HepG2 (cell line): ENCODE results near the gene CNFN. TPM values are rescaled to one million over a fixed set of nuclear protein-coding genes. Genes with fewer than 3 reads are reported as not detected.

ENCODE experiments used
- ATM ChIP-seq: fragments of 450-650 bp; IDR thresholded peaks from 2 replicates; pipeline ENCODE4 v1.7.1; 2017; ENCODE audit warnings: mild to moderate bottlenecking, borderline replicate concordance
- BHLHE40 ChIP-seq: IDR thresholded peaks from 2 replicates; pipeline ENCODE4 v1.6.1; 2011; ENCODE audit warnings: low read length, improper control_type of control experiment
- DNMT1 ChIP-seq: sonication (generic); formaldehyde crosslinking; IDR thresholded peaks from 2 replicates; pipeline ENCODE4 v1.5.1; 2020; ENCODE audit warnings: mild to moderate bottlenecking, missing genetic modification reagents
- ESRRA ChIP-seq: sonication (generic); formaldehyde crosslinking; IDR thresholded peaks from 2 replicates; pipeline ENCODE4 v1.5.1; 2020; ENCODE audit warnings: mild to moderate bottlenecking, low read depth, missing genetic modification reagents
- FOXJ3 ChIP-seq: sonication (generic); formaldehyde crosslinking; IDR thresholded peaks from 2 replicates; pipeline ENCODE4 v1.4.0; 2020; ENCODE audit warnings: missing genetic modification reagents, mild to moderate bottlenecking, borderline replicate concordance
- KAT8 ChIP-seq: IDR thresholded peaks from 2 replicates; pipeline ENCODE4 v1.6.1; 2016; ENCODE audit warnings: missing genetic modification reagents, missing compliant biosample characterization
- NFE2L1 ChIP-seq: sonication (generic); formaldehyde crosslinking; IDR thresholded peaks from 2 replicates; pipeline ENCODE4 v1.4.0; 2020; ENCODE audit warnings: missing genetic modification reagents, mild to moderate bottlenecking, borderline replicate concordance
- SAP130 ChIP-seq: IDR thresholded peaks from 2 replicates; pipeline ENCODE4 v1.6.1; 2016; ENCODE audit warnings: low read depth
- SMC3 ChIP-seq: IDR thresholded peaks from 2 replicates; pipeline ENCODE4 v1.6.1; 2011; ENCODE audit warnings: low read length, improper control_type of control experiment
- ZC3H4 ChIP-seq: sonication (generic); formaldehyde crosslinking; IDR thresholded peaks from 2 replicates; pipeline ENCODE4 v1.4.0; 2020; ENCODE audit warnings: missing genetic modification reagents, borderline replicate concordance
- ZFP62 ChIP-seq: sonication (generic); formaldehyde crosslinking; IDR thresholded peaks from 2 replicates; pipeline ENCODE4 v1.4.0; 2020; ENCODE audit warnings: missing genetic modification reagents
- ZNF205 ChIP-seq: IDR thresholded peaks from 2 replicates; pipeline ENCODE4 v1.6.1; 2018; ENCODE audit warnings: missing biosample characterization, missing genetic modification reagents
- ZNF260 ChIP-seq: sonication (generic); formaldehyde crosslinking; IDR thresholded peaks from 2 replicates; pipeline ENCODE4 v1.4.0; 2020; ENCODE audit warnings: missing genetic modification reagents, low read depth, mild to moderate bottlenecking, borderline replicate concordance
- polyA plus RNA-seq, 8 experiments: library from polyadenylated mRNA; depleted of rRNA in 3 of 8; stranded (reverse) in 7 of 8; unstranded in 1 of 8; fragments of >200 nt; fragmentation: Illumina TruSeq in 4 of 8; extraction: Trizol in 4 of 8; gene quantifications; 2 replicates each; pipeline versions ENCODE4 v1.2.1 to v1.2.3, GENCODE V29; 2011 to 2016; ENCODE audit warnings: low read depth in 4 of 8, missing spikeins in 1 of 8, mixed read lengths in 1 of 8; ENCODE audit not compliant: insufficient read depth in 1 of 8
- total RNA-seq, 5 experiments: library from RNA; depleted of rRNA; stranded (reverse); fragments of >200 nt; fragmentation: Illumina TruSeq; extraction: Trizol; gene quantifications; 2 replicates each; pipeline ENCODE4 v1.2.3, GENCODE V29; 2016; ENCODE audit warnings: low read depth in 1 of 5
- TF ChIP-seq, protein P1 (sequence below), 2 experiments: sonication (generic) in 1 of 2; formaldehyde crosslinking in 1 of 2; IDR thresholded peaks; 2 replicates each; pipeline versions ENCODE4 v1.4.0 to v1.6.1; 2018 to 2020; ENCODE audit warnings: missing genetic modification reagents in 2 of 2, borderline replicate concordance in 1 of 2, low read depth in 1 of 2, mild to moderate bottlenecking in 1 of 2, missing biosample characterization in 1 of 2
- TF ChIP-seq, protein P2 (sequence below): sonication (generic); formaldehyde crosslinking; IDR thresholded peaks from 2 replicates; pipeline ENCODE4 v1.4.0; 2020; ENCODE audit warnings: missing genetic modification reagents
- TF ChIP-seq, protein P3 (sequence below): sonication (generic); formaldehyde crosslinking; IDR thresholded peaks from 2 replicates; pipeline ENCODE4 v1.4.0; 2020; ENCODE audit warnings: missing genetic modification reagents, low read depth, mild to moderate bottlenecking, borderline replicate concordance
- TF ChIP-seq, protein P4 (sequence below): sonication (generic); formaldehyde crosslinking; IDR thresholded peaks from 2 replicates; pipeline ENCODE4 v1.4.0; 2020; ENCODE audit warnings: missing genetic modification reagents
- TF ChIP-seq, protein P5 (sequence below): IDR thresholded peaks from 2 replicates; pipeline ENCODE4 v1.6.1; 2016

CNFN gene
- total and polyA plus RNA-seq, 2 of the 13 experiments (the other 11 are each of a cell fraction or from before 2014, with no cell fraction given), result 0.35 to 1.1 TPM

DNA sequence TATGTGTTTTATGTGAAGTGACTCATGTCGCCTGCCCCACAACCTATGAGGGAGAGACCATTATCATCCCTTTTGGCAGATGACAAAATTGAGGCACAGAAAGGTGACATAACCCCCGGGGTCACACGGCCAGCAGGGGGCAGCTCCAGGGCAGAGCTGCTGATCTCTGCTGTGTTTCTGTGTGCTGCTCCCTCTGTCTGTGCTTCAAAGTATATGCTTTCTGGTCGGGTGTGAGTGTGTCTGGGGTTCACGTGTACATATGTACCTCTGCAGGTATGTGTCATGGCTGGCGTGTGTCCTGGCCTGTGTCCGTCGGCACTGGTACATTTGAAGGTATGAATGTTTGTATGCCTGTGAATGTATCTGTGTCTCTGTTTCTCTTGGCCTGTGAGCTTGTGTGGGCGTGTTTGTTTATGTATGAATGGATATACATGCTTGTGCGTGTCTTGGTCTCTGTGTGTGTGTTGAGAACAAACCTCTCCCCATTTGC, 30.0 kb upstream of the CNFN start (continued):
- no peak for TF ChIP-seq ZFP62 (CRISPR knock-in tag)
- TF ChIP-seq, protein P1, sequence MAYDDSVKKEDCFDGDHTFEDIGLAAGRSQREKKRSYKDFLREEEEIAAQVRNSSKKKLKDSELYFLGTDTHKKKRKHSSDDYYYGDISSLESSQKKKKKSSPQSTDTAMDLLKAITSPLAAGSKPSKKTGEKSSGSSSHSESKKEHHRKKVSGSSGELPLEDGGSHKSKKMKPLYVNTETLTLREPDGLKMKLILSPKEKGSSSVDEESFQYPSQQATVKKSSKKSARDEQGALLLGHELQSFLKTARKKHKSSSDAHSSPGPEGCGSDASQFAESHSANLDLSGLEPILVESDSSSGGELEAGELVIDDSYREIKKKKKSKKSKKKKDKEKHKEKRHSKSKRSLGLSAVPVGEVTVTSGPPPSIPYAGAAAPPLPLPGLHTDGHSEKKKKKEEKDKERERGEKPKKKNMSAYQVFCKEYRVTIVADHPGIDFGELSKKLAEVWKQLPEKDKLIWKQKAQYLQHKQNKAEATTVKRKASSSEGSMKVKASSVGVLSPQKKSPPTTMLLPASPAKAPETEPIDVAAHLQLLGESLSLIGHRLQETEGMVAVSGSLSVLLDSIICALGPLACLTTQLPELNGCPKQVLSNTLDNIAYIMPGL (CRISPR knock-in tag; IDR thresholded peaks at IDR 0.05; ENCODE audit: borderline replicate concordance in 1 of 2, low read depth in 1 of 2), result peak; percentile 58 to 90; a peak in 3 of 4 replicates
- TF ChIP-seq, protein P2, sequence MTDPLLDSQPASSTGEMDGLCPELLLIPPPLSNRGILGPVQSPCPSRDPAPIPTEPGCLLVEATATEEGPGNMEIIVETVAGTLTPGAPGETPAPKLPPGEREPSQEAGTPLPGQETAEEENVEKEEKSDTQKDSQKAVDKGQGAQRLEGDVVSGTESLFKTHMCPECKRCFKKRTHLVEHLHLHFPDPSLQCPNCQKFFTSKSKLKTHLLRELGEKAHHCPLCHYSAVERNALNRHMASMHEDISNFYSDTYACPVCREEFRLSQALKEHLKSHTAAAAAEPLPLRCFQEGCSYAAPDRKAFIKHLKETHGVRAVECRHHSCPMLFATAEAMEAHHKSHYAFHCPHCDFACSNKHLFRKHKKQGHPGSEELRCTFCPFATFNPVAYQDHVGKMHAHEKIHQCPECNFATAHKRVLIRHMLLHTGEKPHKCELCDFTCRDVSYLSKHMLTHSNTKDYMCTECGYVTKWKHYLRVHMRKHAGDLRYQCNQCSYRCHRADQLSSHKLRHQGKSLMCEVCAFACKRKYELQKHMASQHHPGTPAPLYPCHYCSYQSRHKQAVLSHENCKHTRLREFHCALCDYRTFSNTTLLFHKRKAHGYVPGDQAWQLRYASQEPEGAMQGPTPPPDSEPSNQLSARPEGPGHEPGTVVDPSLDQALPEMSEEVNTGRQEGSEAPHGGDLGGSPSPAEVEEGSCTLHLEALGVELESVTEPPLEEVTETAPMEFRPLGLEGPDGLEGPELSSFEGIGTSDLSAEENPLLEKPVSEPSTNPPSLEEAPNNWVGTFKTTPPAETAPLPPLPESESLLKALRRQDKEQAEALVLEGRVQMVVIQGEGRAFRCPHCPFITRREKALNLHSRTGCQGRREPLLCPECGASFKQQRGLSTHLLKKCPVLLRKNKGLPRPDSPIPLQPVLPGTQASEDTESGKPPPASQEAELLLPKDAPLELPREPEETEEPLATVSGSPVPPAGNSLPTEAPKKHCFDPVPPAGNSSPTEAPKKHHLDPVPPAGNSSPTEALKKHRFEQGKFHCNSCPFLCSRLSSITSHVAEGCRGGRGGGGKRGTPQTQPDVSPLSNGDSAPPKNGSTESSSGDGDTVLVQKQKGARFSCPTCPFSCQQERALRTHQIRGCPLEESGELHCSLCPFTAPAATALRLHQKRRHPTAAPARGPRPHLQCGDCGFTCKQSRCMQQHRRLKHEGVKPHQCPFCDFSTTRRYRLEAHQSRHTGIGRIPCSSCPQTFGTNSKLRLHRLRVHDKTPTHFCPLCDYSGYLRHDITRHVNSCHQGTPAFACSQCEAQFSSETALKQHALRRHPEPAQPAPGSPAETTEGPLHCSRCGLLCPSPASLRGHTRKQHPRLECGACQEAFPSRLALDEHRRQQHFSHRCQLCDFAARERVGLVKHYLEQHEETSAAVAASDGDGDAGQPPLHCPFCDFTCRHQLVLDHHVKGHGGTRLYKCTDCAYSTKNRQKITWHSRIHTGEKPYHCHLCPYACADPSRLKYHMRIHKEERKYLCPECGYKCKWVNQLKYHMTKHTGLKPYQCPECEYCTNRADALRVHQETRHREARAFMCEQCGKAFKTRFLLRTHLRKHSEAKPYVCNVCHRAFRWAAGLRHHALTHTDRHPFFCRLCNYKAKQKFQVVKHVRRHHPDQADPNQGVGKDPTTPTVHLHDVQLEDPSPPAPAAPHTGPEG, result no peak
- peak; percentile 26; the same call in 1 of the 2 replicates for TF ChIP-seq FOXJ3
- TF ChIP-seq ATM, result no peak
- TF ChIP-seq ZNF205 (CRISPR knock-in tag), result no peak
- TF ChIP-seq DNMT1 (CRISPR knock-in tag), result no peak
- TF ChIP-seq ZC3H4 (CRISPR knock-in tag), result no peak
- peak; percentile 44; the same call in 1 of the 2 replicates for TF ChIP-seq KAT8 (CRISPR knock-in tag)
- peak; percentile 32 for TF ChIP-seq SAP130 (CRISPR knock-in tag)
- no peak for TF ChIP-seq NFE2L1 (CRISPR knock-in tag)
- peak; percentile 82 for TF ChIP-seq SMC3
- TF ChIP-seq, protein P3, sequence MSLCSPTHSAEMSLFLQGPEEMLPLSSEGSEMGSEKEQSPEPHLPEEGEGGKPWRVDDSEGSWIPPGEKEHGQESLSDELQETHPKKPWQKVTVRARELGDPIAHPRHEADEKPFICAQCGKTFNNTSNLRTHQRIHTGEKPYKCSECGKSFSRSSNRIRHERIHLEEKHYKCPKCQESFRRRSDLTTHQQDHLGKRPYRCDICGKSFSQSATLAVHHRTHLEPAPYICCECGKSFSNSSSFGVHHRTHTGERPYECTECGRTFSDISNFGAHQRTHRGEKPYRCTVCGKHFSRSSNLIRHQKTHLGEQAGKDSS (CRISPR knock-in tag), result 0 out of 2 replicates have a peak, but pooled peaks have one; percentile 34
- TF ChIP-seq, protein P4, sequence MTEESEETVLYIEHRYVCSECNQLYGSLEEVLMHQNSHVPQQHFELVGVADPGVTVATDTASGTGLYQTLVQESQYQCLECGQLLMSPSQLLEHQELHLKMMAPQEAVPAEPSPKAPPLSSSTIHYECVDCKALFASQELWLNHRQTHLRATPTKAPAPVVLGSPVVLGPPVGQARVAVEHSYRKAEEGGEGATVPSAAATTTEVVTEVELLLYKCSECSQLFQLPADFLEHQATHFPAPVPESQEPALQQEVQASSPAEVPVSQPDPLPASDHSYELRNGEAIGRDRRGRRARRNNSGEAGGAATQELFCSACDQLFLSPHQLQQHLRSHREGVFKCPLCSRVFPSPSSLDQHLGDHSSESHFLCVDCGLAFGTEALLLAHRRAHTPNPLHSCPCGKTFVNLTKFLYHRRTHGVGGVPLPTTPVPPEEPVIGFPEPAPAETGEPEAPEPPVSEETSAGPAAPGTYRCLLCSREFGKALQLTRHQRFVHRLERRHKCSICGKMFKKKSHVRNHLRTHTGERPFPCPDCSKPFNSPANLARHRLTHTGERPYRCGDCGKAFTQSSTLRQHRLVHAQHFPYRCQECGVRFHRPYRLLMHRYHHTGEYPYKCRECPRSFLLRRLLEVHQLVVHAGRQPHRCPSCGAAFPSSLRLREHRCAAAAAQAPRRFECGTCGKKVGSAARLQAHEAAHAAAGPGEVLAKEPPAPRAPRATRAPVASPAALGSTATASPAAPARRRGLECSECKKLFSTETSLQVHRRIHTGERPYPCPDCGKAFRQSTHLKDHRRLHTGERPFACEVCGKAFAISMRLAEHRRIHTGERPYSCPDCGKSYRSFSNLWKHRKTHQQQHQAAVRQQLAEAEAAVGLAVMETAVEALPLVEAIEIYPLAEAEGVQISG (CRISPR knock-in tag), result peak; percentile 63; the same call in 1 of the 2 replicates
- TF ChIP-seq ESRRA (CRISPR knock-in tag), result peak; percentile 73
- TF ChIP-seq ZNF260 (CRISPR knock-in tag), result no peak
- TF ChIP-seq, protein P5, sequence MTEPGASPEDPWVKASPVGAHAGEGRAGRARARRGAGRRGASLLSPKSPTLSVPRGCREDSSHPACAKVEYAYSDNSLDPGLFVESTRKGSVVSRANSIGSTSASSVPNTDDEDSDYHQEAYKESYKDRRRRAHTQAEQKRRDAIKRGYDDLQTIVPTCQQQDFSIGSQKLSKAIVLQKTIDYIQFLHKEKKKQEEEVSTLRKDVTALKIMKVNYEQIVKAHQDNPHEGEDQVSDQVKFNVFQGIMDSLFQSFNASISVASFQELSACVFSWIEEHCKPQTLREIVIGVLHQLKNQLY (CRISPR knock-in tag), result 0 out of 2 replicates have a peak, but pooled peaks have one; percentile 15
- peak; percentile 66 for TF ChIP-seq BHLHE40
